SK-N-MC (cell line): ENCODE measurements around the gene WDSUB1.

ENCODE experiments used
- EZH2 ChIP-seq: fragments of 200-600 bp; sonication (generic); IDR thresholded peaks from one replicate; pipeline ENCODE4 v1.6.1; 2017; ENCODE audit warnings: antibody characterized with exemption
- FOXP2 ChIP-seq: optimal IDR thresholded peaks from 2 replicates; pipeline ENCODE3; 2011; ENCODE audit warnings: mild to moderate bottlenecking, moderate library complexity; ENCODE audit not compliant: insufficient read depth; ENCODE audit errors: extremely low read length, control extremely low read depth
- POLR2AphosphoS5 ChIP-seq: IDR thresholded peaks from 2 replicates; pipeline ENCODE4 v1.6.1; 2012; ENCODE audit warnings: mild to moderate bottlenecking, low read depth, low read length, borderline replicate concordance

DNA sequence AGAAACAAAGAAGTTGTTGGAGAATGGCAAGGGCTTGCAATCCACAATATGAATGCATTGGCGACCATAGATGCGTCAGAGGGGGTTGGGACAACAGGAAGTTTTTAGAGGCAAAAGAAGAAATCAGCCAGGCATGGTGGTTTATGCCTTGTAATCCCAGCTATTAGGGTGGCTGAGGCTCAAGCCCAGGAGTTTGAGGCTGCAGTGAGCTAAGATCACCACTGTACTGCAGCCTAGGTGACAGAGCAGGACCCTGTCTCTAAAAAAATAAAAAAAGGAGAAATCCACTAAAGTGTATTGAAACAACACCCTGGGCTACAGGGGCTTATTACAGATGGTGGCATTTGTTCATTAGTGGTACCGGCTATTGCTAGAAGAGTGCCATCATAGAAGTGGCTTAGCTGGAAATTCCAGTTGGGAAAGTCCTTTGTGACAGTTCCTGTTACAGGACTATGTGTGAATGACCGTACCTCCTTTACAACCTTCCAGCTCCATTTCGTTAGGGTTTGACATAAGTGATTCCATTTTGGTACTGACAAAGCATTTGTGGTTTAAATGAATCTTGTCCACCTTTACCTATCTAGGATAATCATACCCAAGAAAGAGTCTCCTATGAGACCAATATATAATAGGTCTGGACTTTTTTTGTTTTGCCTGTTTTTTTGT lies 10.7 kb upstream of the WDSUB1 start:
- TF ChIP-seq POLR2AphosphoS5 (no peak), EZH2 (no peak), FOXP2 (no peak)
